ENCODE measurements around the gene PEX5L.

DNA sequence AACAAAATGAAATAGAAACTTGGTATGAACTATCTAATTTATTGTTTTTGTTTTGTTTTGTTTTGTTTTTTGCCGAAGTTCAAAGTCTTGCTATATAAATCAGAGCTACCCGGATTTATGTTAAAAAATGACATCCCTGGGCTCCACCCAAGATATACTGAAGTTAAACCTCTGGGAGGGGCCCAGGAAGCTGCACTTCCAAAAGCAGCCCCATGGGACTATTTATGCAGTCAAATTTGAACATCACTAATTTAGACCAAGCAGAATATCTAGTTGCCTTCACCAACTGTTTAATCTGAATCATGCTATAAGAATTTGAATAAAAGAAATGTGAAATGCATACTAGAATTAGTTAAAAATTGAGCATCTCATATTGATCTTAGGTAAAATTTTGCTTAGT, 32.2 kb downstream of the PEX5L start:
- no peak for TF ChIP-seq POLR2A (IDR thresholded peaks at IDR 0.05)
- no peak for TF ChIP-seq CTCF (IDR thresholded peaks at IDR 0.05)
- no peak for TF ChIP-seq POLR2AphosphoS5 (IDR thresholded peaks at IDR 0.05)

Data from stomach (tissue), 4 donors.